GM18873 (cell line): ENCODE measurements around the gene PLSCR4.

Experiments
- ATAC-seq: cut with Tn5 transposase; IDR thresholded peaks from one replicate; pipeline ENCODE4 v1.9.1; 2021; ENCODE audit warnings: mild to moderate bottlenecking, moderate library complexity, moderate number of reproducible peaks; ENCODE audit not compliant: unreplicated experiment, low FRiP score

Gene PLSCR4

DNA sequence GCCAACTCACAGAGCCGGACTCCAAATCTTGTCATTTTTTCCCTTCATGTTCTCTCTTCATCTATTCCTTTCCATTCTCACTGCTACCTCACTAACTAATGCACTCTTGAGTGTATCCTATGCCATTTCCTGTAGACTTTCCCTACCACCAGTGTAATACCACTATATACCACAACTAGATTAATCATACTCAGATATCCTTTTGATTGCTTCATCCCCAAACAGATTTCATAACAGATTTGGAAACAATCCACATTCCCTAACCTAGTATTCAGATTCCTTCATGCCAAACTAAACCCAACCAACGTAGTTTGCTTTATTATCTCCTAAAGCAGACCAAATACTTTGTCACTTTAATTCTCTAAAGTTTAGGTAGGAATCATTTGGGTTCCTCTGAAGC lies 87.3 kb downstream of the PLSCR4 start:
- no peak for ATAC-seq

DNA sequence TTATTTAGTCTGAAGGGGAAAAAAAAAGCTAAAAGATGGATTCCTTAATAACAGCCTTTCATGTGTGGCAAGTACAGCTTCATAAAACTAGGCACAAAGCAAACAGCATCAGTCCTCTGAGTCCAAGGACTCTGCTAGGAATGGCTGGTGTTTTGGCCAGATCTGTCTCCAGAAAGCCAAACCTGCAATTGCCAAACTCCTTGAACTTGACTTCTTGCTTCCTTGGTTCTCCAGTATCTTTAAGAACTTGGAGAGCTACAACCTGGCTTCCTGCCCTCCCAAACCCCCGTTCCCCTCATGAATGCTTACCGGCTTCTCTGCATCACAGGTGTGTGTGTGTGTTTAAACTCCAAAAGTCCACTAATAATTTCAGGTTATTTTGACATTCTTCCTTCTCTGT lies 88.3 kb downstream of the PLSCR4 start:
- no peak for ATAC-seq

DNA sequence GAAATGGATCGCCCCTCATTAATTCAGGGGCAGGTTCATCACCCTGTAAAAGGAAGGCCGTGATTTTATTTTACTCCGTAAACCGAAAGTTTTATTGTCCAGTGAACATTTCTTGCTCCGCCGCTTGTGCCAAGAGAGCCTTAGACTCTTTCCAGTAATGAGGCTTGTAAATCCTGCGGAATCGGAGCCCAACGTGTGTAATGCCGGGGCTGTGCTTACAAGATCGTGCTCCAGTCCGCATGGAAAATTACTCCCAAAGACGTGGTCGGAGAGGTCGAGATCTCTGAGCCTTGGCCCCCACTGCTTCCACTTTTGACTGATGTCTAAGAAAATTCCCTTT lies 89.3 kb downstream of the PLSCR4 start:
- ATAC-seq: no peak

DNA sequence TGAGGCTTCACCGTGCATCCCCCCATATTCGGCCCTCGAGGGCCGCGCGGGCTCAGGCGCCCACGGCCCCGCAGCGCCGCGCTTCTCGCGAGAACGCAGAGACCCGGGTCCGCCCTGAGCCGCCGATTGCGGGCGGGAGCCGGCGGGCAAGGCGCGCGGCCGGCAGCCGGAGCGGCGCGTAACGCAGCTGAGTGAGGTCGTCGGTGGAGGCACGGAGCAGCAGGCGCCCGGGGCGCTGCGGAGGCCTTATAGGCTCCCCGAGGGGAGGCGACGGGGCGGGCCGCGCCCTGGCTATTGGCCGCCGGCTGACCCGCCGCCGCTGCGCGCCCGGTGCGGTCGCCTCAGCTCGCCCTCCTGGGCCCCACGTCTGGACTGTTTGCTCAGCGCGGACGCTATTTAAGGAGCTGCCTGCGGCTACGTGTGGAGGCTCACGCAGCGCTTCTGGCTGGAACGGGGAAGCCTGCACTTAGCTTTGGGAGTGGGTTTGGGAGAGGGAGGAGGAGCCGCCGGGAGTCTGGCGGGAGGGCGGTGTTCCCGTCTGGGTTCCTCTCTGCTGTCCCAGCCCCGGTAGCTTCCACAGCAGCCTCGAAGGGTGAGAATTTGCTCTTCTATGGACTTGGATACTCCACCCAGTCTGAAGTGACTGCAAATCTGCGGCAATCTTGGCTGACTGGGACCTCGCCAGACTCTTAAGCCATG lies 89.8 kb downstream of the PLSCR4 start, which contains the start of gene PLOD2:
Gene PLOD2 (minus strand): TSS at position 221 of the 699 bp plus-strand sequence. CDS start 195 bp downstream, at position 26.
- ATAC-seq: peak; percentile 43

DNA sequence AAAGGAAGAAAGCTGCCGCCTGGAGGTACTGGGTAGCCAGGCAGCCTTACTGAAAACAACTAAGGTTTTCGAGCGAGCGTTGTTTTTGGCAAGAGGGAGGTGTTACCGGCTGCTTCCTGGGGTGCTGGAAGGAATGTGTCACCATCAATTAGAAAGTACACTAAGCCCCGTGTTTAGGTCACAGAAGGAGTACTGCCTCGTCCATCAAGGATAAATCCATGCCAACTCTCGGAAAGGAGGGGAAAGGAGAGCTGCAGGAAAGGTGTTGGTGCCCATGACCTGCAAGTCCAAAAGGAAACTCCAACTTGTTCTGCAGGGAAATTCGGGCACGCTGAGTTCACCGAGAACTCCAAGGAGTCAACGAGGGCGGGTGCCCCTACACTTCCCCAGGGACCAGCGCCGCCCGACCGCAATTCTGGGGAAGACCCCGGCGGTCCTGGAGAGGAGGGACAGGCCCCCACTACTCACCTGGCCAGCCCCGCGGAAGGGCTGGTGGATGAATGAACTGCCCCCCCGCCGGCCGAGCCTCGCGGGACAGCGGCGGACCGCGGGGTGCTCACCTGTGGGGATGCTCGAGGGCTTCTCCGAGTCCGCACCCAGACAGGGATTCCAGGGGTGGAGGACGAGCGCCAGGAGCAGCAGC lies 90.5 kb downstream of the PLSCR4 start:
- peak; percentile 9 for ATAC-seq

DNA sequence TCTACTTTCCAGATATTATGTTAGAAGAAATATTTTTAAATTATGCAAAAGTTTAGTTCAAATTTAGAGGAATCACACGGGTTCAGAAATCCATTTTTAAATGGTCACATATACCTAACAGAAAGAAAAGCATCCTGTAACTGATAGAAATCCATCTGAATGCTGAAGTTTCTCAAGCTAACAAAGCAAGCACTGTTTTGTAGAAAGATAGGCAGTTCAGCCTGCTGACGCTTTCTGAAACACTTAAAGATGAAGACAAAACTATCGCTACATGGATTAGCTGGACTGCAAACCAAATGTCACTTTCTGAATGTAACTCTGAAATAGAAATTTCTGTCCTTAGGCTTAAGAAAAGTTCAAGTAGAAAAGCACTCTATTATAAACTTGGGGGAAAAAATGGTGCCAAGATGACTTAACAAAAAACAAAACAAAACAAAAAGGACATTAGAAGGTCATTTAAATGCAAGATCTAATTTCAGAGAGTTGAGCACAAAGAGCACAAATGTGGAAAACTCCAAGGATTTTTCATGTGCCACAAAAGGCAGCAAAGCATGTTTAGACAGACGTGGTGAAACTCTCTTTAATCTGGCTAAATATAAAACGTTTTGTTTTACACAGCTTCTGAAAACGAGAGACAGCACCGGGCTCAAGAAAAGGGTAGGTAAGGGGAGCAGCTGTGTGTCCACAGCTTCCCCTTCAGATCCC lies 91.1 kb downstream of the PLSCR4 start:
- ATAC-seq: no peak

DNA sequence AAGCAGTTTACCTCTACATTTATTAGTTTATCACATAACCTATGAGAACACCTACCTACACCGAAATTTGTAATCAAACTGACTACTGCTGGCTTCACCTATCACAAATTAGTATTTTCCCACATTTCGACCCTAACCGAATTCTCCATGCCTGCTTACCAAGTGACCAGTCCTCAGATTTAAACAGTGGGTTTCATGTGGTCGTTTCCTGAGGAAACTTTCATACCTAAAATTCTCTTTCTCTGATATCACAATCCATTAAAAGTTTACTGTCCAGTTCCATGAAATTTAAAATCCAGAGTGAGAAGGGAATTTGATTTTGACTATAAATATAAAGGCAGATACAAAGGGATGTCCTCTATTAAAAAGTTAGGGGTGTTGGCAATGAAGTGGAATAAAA lies 91.9 kb downstream of the PLSCR4 start:
- ATAC-seq: no peak

DNA sequence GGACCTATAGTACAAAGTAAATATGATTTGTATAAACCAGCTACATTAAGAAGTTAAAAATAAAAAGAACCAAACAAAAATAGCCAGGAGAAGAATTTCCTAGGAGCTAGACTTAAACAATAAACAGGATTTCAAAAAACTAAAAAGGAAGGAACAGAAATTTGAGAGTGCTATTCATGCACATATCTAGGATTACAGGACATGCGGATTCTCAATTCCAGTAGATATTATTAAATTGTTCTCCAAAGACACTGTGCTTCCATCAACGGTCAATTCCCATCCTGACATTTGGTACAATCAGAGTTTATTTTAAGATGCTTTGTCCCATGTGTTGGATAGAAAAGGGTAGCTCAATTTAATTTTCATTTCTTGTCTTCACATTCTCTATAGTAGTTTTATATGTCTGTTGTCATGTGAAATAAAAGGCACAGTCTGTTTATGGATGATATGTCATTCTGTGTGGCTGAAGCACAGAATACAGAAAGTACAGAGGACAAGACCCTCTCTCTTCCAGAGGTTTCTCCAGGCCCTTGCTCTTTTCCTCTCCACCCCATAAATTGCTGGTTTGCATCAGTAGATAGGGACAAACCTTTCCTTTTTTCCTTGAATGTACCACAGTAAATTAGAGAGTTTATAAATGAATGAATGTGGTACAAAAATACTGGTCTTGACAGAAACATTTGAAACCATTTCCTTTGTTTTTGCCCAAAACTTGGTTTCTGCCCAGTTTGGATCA lies 93.4 kb downstream of the PLSCR4 start:
- no peak for ATAC-seq

DNA sequence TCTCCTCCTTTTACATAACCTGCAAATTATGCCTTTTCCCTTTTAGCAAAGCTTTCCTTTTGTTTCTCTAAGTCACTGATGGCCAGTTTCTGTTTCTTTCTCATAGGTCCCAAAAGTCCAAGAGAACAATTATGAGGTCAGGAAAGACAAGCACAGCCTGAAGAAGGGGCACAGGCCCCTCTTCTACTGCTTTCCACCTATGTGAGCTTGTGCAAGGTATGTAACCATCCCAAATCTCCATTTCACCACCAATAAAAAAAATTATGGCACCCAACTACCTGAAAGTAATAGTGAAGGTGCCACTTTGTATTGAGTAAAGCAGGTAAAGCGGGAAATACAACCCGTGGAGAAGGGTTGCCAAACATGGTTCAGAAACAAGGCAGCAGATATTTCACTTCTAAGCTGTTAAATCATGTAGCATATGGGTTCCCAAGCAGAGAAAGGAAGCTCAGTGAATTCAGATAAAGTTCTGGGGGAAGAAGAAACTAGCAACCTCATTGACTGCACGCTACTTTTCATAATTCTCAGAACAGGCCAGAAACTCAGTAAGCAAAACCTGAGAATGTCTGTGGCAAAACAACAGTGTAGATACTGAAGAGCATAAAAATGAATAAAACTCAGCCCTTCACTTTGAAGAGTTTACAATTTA lies 94.1 kb downstream of the PLSCR4 start:
- no peak for ATAC-seq

DNA sequence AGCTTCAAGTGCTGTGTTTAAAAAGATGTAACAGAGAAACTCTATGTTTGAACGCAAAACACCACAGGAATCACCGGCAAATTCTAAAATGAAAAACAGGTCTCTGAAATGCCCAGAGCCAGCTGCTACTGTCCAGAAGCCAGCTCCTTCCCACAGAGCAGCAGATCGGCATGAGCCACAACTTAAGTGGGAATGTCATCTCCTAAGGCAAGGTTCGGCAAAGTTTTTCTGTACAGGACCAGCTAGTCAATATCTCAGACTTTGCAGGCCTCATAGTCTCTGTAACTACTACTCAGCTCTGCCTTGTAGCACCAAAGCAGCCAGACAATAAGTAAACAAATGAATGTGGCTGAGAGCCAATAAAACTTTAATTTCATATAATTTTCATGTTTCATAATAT lies 94.8 kb downstream of the PLSCR4 start:
- ATAC-seq: no peak

DNA sequence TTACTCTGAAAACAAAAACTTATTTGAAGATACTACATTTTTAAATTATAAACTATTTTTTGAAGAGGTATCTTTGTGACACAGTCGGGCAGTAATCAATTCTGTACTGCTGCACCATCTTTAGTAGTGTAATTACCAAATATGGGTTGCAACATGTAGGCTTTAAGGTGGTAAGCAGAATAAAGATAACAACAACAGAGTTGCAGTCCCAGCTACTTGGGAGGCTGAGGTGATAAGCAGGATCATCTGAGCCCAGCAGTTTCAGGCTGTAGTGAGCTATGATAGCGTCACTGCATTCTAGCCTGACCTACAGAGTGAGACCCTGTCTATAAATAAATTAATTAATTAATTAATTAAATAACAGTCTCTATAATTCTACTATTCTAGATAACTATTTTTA lies 95.9 kb downstream of the PLSCR4 start:
- ATAC-seq: no peak

DNA sequence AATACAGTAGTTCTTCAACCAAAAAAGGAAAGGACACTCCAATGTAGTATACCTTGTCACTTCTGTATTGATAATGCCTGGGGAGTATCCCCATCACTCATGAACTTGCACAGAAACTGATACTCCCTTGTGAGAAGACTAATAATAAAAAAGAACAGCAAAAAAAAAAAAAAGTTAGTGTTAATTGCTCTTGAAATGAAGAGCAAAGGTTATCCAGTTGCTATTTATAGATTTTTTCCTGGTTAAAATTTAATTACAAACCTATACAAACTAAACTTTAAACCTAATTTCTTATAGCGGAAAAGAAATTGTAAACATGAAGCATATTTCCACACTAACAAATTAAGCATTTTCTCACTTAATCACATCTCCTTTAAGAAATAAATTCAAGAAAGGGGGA lies 96.6 kb downstream of the PLSCR4 start:
- ATAC-seq: no peak

DNA sequence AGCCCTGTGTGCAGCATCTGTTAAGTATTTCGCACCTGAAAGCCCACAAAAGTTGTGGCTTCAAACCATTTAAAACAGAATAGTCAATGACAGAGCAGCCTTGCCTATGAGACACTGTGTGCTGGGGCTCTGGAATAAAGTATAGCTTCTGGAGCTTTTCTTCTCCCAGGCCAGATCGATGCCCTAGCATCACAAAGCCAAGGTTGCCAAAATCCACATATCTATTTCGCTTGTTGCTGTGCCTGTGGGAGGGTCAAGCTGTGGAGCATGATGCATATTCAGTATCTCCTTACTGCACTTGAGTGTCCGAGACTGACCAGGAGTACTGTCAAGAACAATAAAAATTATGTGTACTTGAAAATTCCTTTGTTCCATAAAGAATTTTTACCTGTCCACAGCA lies 97.5 kb downstream of the PLSCR4 start:
- ATAC-seq: no peak

DNA sequence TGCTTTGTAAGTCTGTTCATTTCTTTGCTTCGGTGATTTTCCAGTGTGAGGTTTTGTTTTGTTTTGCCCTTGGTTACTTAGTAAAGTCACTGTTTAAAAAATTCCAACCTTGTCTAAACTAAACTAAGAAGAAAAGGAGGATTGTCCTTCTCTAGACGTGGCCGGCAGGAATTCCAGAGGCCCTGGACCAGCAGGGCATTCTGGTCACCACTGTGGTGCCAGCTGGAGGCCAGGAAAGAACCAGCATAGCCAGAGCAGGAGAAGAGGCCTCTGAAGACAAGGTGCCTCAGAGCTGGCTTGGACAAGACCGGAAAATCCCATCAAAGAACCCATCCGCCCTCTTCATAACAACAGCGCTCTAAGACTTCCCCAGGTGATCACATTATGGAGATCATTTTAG lies 98.1 kb downstream of the PLSCR4 start:
- ATAC-seq: no peak

DNA sequence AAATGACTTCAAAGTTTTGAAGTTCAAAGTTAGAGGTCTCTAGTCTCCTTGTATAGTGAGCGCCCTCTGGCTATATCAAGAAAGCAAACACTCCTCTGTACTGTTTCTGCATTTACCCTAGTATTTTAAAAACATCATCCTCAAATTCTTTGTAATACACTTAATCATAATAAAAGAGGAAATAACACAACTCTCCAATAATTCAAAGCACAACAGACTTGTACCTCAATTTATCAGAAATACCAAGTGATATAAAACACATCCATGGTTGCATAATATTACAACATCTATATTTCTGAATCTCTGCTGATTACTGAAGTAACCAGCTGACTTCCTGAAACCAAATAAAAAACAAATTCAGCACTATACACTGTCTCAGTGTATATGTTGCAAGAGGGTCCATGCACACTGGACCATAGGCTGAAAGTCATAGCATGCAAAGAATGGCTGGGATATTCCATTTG lies 102.4 kb downstream of the PLSCR4 start:
- ATAC-seq: no peak

DNA sequence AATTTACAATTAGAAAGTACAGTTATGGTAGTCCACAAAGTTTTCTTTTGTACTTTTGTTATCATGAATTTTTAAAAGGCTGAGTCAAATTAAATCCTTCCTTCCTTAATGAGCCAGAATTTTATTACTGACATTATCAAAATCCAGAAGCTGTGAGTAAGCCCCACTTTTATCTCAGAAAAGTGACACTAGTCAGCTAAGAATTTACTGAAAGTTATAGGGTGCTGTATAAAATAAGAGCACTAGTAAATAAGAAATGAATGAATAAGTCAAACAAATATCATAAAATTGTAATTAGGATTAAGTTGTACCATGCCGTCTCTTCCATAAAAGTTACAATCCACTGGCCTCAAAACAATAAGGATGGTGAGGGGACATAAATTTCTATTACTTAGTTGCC lies 105.3 kb downstream of the PLSCR4 start:
- no peak for ATAC-seq

DNA sequence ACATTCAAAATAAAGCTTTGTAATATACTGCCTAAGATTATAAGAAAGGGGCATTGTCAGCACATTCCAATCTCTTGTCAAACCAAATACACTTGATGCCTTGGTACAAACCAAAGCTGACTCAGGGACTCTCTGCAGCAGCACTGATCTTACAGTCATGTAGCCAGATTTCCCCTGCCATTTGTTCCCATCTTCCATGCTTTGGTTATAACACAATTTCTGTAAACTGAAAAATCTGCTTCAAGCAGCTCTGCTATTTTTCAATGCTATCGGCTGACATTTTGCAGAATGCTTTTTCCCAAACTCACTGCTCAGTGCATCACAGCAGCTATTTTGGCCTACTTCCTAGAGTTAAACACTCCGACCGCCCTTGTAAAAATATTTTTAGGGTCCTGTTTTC lies 108.1 kb downstream of the PLSCR4 start:
- ATAC-seq: no peak
